ENCODE results near the gene ATAT1. TPM values are rescaled to one million over a fixed set of nuclear protein-coding genes. Genes with fewer than 3 reads are reported as not detected.
"Not testable (repeated sequence)": the region's sequence is repeated elsewhere in the genome, so short reads cannot be mapped to it uniquely, and the experiment has no call there.

The ATAT1 gene
- total and polyA plus RNA-seq, 2 of the 13 experiments (the other 11 are each of a cell fraction or from before 2014, with no cell fraction given), result 9.2 to 23.6 TPM

DNA sequence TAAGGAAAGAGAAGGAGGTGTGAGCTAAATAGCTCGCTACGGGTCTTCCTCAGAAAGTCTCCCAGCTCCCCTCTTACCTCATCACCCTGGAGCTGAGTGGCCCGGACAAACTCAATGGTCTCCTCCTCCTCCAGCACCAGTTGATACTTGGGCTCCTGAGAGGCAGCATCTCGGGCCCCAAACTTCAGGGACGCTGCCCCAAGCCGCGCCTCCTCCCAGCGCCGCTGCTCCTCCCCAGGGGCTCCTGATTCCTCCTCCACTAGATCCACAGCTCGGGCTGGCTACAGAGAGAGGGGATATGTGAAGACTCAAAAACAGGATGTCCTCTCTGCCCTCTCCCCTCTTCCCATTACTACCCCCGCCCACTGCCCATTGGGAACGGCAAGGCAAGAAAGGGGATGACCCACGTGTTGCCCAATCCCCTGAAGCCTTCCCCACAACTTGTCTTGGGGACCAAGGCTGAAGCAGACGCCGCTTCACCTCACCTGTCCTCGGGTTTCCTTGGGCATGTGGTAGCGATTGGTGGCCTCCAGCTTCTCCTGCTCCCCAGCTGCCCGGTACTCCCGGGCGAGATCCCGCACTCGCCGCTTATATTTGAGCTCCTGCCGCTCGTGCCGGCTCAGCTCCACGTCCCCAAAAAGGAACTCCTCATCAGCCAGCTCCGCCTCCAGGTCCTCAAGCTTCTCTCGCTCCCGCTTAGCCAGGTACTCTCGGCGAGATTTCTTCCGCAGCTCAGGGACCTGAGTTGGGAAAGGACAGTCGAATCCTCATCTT lies 38.5 kb downstream of the ATAT1 start (continued):
- TF ChIP-seq, protein P1, sequence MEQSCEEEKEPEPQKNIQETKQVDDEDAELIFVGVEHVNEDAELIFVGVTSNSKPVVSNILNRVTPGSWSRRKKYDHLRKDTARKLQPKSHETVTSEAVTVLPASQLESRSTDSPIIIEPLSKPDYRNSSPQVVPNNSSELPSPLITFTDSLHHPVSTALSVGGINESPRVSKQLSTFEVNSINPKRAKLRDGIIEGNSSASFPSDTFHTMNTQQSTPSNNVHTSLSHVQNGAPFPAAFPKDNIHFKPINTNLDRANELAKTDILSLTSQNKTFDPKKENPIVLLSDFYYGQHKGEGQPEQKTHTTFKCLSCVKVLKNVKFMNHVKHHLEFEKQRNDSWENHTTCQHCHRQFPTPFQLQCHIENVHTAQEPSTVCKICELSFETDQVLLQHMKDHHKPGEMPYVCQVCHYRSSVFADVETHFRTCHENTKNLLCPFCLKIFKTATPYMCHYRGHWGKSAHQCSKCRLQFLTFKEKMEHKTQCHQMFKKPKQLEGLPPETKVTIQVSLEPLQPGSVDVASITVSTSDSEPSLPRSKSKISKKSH (CRISPR knock-in tag; IDR thresholded peaks at IDR 0.05; ENCODE audit: borderline replicate concordance), result no peak
- no peak for TF ChIP-seq ZNF883 (CRISPR knock-in tag; IDR thresholded peaks at IDR 0.05; ENCODE audit: not compliant biosample characterization)
- TF ChIP-seq TEAD2 (CRISPR knock-in tag; IDR thresholded peaks at IDR 0.05), result no peak
- TF ChIP-seq, protein P2, sequence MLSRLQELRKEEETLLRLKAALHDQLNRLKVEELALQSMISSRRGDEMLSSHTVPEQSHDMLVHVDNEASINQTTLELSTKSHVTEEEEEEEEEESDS (CRISPR knock-in tag; IDR thresholded peaks at IDR 0.05; ENCODE audit: borderline replicate concordance), result no peak
- TF ChIP-seq PAX8 (CRISPR knock-in tag; IDR thresholded peaks at IDR 0.05; ENCODE audit: borderline replicate concordance), result no peak

DNA sequence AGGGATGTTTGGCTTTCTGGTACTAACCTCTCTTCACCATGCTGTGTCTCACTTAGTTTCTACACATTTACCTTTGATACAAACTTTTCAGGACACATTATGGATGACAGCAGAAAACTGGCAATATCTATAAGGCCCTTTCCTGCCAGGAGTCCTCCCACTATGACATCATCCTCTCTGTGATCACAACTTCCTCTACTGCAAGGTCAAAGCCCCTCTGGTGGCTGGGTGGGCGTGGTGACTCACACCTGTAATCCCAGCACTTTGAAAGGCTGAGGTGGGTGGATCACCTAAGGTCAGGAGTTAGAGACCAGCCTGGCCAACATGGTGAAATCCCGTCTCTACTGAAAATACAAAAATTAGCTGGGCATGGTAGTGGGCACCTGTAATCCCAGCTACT lies 39.6 kb downstream of the ATAT1 start:
- H4K20me1 ChIP-seq (ENCODE audit: insufficient read depth, low read length); H3K9ac ChIP-seq (ENCODE audit: insufficient read depth, low read depth, low read length); FAIRE-seq; H3K4me3 ChIP-seq (replicated peaks in 1 of 3; ENCODE audit: insufficient read depth in 1 of 3, low read depth in 2 of 3, low read length in 3 of 3); in situ Hi-C loops (cut with HindIII; ENCODE audit: extremely low pct_ligation_motif_present, low pct_unique_long_range_greater_than_20kb); ATAC-seq; CTCF ChIA-PET (ENCODE audit: low intra/inter-chr PET ratio, low total read pairs); H3K79me2 ChIP-seq (ENCODE audit: insufficient read depth, low read length); H2AFZ ChIP-seq (ENCODE audit: low read length); POLR2A ChIA-PET; BruUV-seq (replicated peaks); H3K9me3 ChIP-seq (ENCODE audit: low read length); H3K4me2 ChIP-seq (ENCODE audit: low read depth, low read length); intact Hi-C loops (cut with micrococcal nuclease; ENCODE audit: unreplicated experiment); H3K27me3 ChIP-seq (ENCODE audit: control insufficient read depth in 1 of 2, insufficient read depth in 2 of 2, low read length in 2 of 2); H3K27ac ChIP-seq (ENCODE audit: extremely low read length, insufficient read depth, low read length); TF ChIP-seq GABPA (IDR thresholded peaks at IDR 0.05; ENCODE audit: low read depth, low read length): not testable (repeated sequence)
- 81% methylated on average over 2 of the region's 2 CpGs for WGBS (ENCODE audit: low lambda C conversion rate)
- Histone ChIP-seq H3K36me3 (replicated peaks in 1 of 2; ENCODE audit: control insufficient read depth in 1 of 2, insufficient read depth in 2 of 2, low read length in 2 of 2) (peaks cover 34 to 76% of the 10 kb centered on the region in 2 experiments), H3K4me1 (ENCODE audit: insufficient read depth, low read length) (peaks cover 16% of the 10 kb centered on the region)
- DNase-seq (ENCODE audit: low spot score), result peak; percentile 73
- TF ChIP-seq GABPA (CRISPR knock-in tag; IDR thresholded peaks at IDR 0.05; ENCODE audit: low read depth), result peak; percentile 64
- TF ChIP-seq ZNF263 (CRISPR knock-in tag; IDR thresholded peaks at IDR 0.05), result peak; percentile 81; the same call in 1 of the 2 replicates
- TF ChIP-seq SAP130 (CRISPR knock-in tag; IDR thresholded peaks at IDR 0.05; ENCODE audit: low read depth), result peak; percentile 72
- TF ChIP-seq RARA (CRISPR knock-in tag; IDR thresholded peaks at IDR 0.05), result peak; percentile 45; the same call in 1 of the 2 replicates
- TF ChIP-seq NR2C2 (CRISPR knock-in tag; IDR thresholded peaks at IDR 0.05; ENCODE audit: borderline replicate concordance), result peak; percentile 37; the same call in 1 of the 2 replicates
- TF ChIP-seq MED1 (CRISPR knock-in tag; IDR thresholded peaks at IDR 0.05), result 0 out of 2 replicates have a peak, but pooled peaks have one; percentile 25
- TF ChIP-seq, protein P3, sequence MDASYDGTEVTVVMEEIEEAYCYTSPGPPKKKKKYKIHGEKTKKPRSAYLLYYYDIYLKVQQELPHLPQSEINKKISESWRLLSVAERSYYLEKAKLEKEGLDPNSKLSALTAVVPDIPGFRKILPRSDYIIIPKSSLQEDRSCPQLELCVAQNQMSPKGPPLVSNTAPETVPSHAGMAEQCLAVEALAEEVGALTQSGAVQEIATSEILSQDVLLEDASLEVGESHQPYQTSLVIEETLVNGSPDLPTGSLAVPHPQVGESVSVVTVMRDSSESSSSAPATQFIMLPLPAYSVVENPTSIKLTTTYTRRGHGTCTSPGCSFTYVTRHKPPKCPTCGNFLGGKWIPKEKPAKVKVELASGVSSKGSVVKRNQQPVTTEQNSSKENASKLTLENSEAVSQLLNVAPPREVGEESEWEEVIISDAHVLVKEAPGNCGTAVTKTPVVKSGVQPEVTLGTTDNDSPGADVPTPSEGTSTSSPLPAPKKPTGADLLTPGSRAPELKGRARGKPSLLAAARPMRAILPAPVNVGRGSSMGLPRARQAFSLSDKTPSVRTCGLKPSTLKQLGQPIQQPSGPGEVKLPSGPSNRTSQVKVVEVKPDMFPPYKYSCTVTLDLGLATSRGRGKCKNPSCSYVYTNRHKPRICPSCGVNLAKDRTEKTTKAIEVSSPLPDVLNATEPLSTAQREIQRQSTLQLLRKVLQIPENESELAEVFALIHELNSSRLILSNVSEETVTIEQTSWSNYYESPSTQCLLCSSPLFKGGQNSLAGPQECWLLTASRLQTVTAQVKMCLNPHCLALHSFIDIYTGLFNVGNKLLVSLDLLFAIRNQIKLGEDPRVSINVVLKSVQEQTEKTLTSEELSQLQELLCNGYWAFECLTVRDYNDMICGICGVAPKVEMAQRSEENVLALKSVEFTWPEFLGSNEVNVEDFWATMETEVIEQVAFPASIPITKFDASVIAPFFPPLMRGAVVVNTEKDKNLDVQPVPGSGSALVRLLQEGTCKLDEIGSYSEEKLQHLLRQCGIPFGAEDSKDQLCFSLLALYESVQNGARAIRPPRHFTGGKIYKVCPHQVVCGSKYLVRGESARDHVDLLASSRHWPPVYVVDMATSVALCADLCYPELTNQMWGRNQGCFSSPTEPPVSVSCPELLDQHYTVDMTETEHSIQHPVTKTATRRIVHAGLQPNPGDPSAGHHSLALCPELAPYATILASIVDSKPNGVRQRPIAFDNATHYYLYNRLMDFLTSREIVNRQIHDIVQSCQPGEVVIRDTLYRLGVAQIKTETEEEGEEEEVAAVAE (CRISPR knock-in tag; IDR thresholded peaks at IDR 0.05; ENCODE audit: borderline replicate concordance), result 0 out of 2 replicates have a peak, but pooled peaks have one; percentile 18
- 0 out of 2 replicates have a peak, but pooled peaks have one; percentile 30 for TF ChIP-seq ELF3 (CRISPR knock-in tag; IDR thresholded peaks at IDR 0.05)
- TF ChIP-seq FOSL1 (CRISPR knock-in tag; IDR thresholded peaks at IDR 0.05; ENCODE audit: borderline replicate concordance), result peak; percentile 42; the same call in 1 of the 2 replicates
- peak; percentile 81 for TF ChIP-seq ZBTB21 (CRISPR knock-in tag; IDR thresholded peaks at IDR 0.05)
